M059J (cell line): ENCODE measurements around the gene CSRNP2. TPM values are rescaled to one million over a fixed set of nuclear protein-coding genes. Genes with fewer than 3 reads are reported as not detected.
"Not testable (repeated sequence)": the region's sequence is repeated elsewhere in the genome, so short reads cannot be mapped to it uniquely, and the experiment has no call there.

Experiments used
- DNase-seq: peaks from one replicate; pipeline ENCODE4 v3.0.0-alpha.2; 2012; ENCODE audit warnings: low read depth
- total RNA-seq: library from RNA; depleted of rRNA; stranded (reverse); fragments of >200 nt; shearing (Covaris generic); gene quantifications from 2 replicates; pipeline ENCODE4 v1.2.3, GENCODE V29; 2014

CSRNP2 gene
- total RNA-seq, 1 experiment from 2014 or later, result 16.8 TPM

DNA sequence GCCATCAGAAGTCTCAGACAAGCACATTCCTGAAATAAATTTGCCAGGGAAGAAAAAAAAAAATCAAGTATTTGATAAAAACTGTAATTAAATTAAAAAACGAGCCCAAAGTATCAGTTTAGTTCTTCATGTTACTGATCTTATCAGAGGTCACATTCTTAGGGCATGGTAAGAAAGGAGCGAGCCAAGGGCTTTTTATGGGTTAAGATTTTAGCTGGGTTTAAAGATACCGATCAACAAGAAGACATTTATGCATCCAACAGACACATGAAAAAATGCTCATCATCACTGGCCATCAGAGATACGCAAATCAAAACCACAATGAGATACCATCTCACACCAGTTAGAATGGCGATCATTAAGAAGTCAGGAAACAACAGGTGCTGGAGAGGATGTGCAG lies 5.0 kb downstream of the CSRNP2 start:
- not testable (repeated sequence) for DNase-seq

- no peak for DNase-seq
Measured at GRCh38 chr12:51077930-51078329, 5.5 kb downstream of the CSRNP2 start.

DNA sequence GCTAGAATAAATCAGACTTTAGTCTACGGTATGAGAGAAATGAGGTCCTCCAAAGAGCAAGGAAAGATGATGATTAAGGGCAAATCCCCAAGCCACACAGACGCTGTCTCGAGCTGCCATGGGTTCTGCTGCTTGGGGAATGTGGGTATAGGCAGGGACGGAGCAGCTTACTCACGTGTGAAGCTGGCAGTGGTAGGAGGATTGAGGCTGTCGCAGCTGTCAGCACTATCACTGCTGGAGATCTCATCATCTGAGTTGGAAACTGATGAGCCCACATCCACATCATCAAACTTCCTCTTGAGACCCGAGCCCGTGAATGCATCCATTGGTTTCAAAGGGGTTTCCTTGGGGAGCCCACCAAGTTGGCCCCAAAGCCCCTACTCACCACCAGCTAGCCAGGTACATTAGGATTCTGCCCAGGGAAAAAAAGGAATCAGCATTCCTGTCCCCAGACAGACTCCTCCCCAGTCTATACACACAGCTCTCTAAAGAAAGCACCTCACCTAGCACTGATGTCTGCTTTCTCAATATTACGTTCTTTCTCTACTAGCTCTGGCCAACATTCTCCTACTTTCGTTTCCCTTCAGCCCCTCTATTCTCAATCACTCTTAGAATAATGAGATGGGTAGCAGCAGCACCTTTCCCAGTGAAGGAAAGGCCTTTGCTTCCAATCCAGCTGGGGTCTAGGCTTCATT lies 7.0 kb downstream of the CSRNP2 start:
- DNase-seq, result no peak

DNA sequence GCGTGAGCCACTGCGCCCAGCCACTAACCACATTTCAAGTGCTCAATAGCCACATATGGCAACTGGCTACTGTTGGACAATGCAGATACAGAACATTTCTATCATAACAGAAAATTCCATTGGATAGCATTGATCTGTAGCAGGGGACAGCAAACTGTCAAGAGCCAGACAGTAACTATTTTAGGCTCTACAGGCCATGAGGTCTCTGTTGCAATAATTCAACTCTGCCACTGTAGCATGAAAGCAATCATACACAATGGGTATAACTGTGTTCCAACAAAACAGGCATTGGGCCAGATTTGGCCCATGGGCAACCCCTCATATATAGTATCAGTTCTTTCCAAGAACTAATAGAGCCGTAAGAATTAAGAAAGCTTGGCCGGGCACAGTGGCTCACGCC lies 8.0 kb downstream of the CSRNP2 start:
- no peak for DNase-seq

DNA sequence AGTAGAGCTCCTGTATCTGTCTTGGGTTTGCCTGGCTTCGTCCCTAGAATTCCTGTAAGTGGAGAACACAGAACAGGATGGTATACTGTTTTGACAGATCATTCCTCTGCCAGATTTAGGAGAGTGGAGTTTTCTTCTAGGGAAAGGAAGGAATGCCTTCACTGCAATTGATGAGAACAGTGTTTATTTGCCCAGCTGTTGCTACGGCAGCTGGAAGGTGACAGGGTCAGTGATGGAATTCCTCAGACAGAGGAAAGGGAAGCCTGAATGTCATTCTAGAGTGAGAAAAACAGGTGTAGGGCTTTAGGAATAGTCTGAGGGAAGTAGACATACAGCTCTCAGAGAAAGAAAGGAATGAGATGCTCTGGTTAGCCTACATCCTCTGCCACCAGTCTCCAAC lies 11.7 kb downstream of the CSRNP2 start:
- peak; percentile 13 for DNase-seq

DNA sequence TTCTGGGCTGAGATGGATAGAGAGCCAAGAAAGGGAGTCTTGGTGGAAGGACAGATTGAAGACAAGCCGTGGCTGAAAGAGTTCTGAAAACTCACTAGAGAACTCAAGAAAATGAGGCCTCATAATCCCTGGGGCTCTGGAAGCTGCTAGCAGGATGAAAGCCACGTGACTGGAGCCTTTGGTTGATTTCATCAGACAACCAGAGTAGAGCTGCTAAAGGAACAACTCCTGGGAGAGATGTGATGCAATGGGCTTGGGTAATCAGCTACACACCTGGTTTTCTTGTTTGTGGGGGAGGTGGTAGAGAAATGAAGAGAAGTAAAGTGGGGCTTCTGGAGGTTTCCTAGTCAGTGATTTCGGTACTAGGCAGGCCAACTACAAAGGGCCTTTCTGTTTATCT lies 13.4 kb downstream of the CSRNP2 start:
- DNase-seq, result no peak

- DNase-seq, result no peak
Measured at GRCh38 chr12:51067771-51068170, 15.6 kb downstream of the CSRNP2 start.

DNA sequence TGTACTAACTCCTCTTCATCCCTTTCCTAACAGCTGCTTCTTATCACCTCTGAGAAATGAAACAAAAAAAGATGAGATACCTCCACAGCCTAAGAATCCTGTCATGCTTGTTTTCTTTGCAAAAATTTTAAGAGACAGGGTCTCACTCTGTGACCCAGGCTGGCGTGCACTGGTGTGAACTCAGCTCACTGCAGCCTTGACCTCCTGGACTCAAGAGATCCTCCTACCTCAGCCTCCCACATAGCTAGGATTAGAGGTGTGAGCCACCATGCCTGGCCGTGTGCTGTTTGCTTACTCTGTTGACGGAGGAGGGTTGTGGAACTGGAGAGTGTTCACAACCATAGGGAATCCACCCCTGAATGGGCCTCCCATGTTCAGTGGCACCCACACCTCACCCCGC lies 16.2 kb downstream of the CSRNP2 start:
- DNase-seq, result no peak

DNA sequence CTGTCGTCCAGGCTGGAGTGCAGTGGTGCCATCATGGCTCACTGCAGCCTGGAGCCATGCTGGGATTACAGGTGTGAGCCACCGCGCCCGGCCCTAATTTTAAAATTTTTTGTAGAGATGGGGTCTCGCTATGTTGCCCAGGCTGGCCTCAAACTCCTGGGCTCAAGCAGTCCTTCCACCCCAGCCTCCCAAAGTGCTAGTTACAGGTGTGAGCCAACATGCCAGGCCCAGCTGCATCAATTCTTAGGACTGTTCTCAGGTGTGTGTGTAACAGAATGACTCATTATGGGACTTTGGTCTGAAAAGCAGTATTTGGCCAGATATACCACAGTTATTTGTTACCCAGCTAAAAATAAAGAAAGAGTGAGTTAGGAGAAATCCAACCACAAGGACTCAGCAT lies 17.9 kb downstream of the CSRNP2 start:
- no peak for DNase-seq

DNA sequence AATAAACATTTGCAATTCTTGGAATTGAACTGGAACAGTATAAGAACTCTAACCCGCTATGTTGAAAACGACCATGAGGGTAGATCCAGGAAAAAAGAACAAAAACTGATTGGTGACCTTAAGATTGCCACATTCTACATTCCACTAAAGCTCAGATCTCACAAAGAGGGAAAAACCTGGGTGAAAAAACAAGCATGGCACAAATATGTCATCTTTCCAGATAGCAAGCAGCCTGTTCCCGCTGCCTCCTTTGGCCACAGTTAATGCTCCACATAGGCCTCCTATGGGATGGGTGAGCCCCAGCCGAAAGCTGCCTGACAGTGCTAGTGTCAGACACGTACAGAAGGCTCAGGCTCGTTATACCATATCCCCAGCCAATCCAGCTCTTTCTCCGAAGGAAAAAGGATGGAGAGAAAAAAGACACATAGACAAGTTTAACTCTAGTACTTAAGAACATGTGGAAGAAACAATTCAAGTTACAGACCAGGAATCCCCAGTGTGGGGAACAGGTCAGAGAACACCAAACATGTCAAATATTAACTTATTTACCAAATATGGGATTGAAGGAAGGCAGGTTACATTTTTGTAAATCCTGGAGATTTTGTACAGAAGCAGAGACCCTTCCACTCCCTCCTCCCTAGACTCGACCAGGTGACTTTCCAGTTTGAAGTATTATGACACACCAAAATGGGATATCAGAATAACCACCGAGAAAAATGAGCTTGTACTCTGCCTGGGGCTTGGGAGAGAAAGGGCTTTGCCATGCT lies 20.6 kb downstream of the CSRNP2 start:
- DNase-seq, result no peak

DNA sequence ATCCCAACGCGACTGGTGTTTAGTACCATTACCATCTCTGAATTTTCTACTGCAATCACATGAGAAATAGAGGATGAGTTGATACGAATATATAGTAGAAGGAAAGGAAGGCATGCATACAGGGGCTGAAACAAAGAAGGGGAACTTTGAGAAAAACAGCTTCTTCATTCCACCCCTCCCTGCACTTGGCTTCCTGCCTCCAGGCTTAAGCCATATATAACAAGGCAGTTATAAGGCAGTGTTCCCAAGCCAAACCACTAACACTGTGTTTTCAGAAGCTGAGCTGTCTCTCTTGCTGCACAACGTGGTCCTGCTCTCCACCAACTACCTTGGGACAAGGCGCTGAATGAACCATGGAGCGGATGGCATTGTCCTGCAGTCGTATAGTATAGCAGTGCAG lies 24.3 kb downstream of the CSRNP2 start:
- DNase-seq, result no peak

- DNase-seq, result peak; percentile 59
Measured at GRCh38 chr12:51056242-51056641, 27.2 kb downstream of the CSRNP2 start.

- DNase-seq, result no peak
Measured at GRCh38 chr12:51055060-51055459, 28.3 kb downstream of the CSRNP2 start.

- DNase-seq, result no peak
Measured at GRCh38 chr12:51051787-51052186, 31.6 kb downstream of the CSRNP2 start.

DNA sequence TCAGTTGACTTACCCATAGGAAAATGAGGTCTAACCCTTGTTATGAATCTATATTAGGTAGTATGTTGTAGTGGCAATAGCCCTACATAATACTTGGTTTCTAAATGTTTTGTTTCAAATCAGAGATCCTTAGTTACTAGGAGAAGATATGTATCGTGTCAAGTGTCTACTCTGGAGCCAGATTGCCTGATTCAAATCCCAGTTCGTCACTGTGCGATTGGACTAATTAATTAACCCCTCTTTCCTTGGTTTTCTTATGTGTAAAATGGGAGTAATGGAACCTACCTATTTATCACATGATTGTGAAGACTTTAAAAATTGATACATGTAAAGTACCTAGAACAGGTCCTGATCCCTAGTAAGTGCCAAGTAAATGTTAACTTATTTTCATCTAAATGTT lies 33.9 kb downstream of the CSRNP2 start:
- DNase-seq, result no peak

DNA sequence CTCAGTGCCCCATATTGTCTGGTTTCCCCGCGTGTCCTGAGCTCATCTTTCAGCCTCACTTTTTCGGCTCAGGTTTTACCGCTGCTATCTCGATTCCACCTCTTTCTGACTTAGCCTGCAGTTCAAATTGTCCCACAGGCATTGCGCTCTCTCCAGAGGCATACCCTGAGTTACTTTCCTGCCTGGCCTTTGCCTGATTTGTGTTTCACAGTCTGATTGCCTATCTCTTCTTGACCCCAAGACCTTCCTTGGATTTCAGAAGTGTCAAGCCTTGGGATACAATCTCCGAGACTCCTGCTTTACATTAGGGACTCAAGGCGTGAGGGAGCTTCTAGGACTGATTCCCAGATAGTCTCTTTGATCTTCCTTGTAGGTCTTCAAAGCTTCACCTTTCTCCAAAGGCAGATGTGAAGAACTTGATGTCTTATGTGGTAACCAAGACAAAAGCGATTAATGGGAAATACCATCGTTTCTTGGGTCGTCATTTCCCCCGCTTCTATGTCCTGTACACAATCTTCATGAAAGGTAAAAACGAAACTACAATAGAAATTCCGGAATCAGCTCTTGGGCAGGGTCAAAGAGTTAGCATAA lies 34.6 kb downstream of the CSRNP2 start:
- peak; percentile 20 for DNase-seq

DNA sequence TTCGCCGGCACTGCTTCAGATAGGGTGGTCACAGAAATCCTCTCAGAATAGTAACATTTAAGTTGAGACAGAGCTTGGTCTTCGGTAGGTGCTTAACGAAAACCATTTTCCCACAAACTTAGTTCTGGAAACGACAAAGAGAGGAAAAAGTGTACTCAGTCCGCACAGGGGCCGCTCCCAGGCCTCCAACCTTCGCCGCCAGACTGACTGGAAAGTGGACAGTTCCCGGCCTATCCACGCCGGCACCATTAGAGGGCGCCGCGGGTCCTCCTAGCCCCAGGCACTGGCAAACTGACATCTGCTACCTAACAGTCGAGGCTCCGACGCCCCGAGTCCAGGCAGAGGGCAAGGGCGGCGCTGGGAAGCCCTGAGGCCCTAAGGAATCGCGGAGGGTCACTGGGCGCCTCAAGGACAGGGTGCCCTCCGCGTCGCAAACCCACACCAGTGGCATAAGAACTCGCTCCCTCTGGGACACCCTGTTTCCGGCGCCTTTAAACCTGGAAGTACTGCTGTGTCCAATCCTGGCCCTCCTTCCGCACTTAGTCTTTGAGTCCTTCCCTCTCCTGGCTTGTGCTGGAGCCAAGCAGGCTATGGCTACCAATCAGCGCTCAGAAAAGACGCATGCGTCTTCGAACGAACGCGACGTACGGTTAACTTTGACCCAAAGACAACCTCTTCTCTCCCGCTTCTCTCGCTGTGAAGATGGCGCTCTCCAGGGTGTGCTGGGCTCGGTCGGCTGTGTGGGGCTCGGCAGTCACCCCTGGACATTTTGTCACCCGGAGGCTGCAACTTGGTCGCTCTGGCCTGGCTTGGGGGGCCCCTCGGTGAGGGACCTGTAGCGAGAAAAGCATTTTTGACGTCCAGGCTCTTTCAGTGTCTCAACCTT lies 35.5 kb downstream of the CSRNP2 start, which contains the start of gene LETMD1:
Gene LETMD1, plus strand, starts transcription at position 673 of the 886 bp plus-strand sequence. Its CDS starts 30 bp downstream, at position 703.
- peak; percentile 98 for DNase-seq

- no peak for DNase-seq
Measured at GRCh38 chr12:51036279-51036678, 47.1 kb downstream of the CSRNP2 start.

GRCh38 chr12:51033457-51034089 lies 49.8 kb downstream of the CSRNP2 start:
- DNase-seq, result no peak

DNA sequence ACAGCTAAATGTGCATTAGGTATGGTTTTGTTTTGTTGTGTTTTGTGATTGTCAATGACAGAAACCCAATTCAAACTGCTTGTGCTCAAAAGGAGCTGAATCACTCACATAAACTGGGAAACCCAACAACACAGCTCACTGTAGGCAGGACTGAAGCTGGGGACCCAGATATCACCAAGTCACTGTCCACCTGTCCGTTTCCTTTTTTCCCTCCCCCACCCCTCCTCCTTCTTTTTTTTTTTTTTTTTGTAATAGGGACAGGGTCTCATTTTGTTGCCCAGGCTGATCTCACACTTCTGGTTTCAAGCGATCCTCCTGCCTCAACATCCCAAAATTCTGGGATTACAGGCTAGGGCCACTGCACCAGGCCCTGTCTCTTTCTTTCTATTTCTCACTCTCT lies 50.3 kb downstream of the CSRNP2 start:
- DNase-seq, result no peak

- peak; percentile 66 for DNase-seq
Measured at GRCh38 chr12:51028813-51029150, 54.6 kb downstream of the CSRNP2 start.
